GM12801 (cell line): Measurements from ENCODE around the gene OR10A3.

Source experiments
- CTCF ChIP-seq: IDR thresholded peaks from one replicate; pipeline ENCODE4 v1.5.1; 2011; ENCODE audit warnings: control low read depth; ENCODE audit not compliant: insufficient read length; ENCODE audit errors: extremely low read depth

OR10A3 gene

GRCh38 chr11:7974668-7975067 is 33.2 kb upstream of the OR10A3 start:
- TF ChIP-seq CTCF, result no peak

GRCh38 chr11:7973011-7973410 is 31.5 kb upstream of the OR10A3 start:
- TF ChIP-seq CTCF, result no peak

GRCh38 chr11:7971846-7972245 is 30.3 kb upstream of the OR10A3 start:
- TF ChIP-seq CTCF, result no peak

- TF ChIP-seq CTCF, result no peak
Measured at GRCh38 chr11:7969756-7970646, 28.5 kb upstream of the OR10A3 start.

GRCh38 chr11:7968686-7969085 is 27.2 kb upstream of the OR10A3 start:
- TF ChIP-seq CTCF, result no peak

GRCh38 chr11:7967826-7968225 is 26.3 kb upstream of the OR10A3 start:
- no peak for TF ChIP-seq CTCF

GRCh38 chr11:7967097-7967496 is 25.6 kb upstream of the OR10A3 start:
- no peak for TF ChIP-seq CTCF
